GM12873 (cell line): ENCODE results near the gene ADGRV1.

Source experiments
- TF ChIP-seq, protein P1 (sequence below): IDR thresholded peaks from 2 replicates; pipeline ENCODE4 v1.5.1; 2012; ENCODE audit warnings: low read depth, mild to moderate bottlenecking, moderate library complexity, low read length, control low read depth; ENCODE audit not compliant: insufficient read depth; ENCODE audit errors: missing control alignments

ADGRV1 gene

DNA sequence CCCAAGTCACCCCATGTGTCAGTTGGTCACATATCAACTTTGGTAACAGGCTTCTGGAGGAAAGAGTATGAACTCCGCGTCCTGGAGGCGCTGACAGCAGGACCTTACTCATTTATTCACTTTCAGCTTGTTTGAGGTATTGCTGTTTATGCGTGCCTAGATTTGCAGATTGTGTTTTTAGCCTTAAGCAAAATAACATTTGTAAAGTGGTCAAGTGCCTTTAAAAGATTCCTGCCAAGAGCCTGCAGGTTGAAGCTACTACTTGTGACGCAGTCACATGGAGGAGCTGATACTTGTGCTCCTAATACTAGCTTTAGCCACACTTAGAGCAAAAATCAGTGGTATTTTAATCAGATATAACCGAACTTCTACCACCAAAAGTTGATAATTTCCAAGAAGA is 351.3 kb downstream of the ADGRV1 start:
- TF ChIP-seq, protein P1, sequence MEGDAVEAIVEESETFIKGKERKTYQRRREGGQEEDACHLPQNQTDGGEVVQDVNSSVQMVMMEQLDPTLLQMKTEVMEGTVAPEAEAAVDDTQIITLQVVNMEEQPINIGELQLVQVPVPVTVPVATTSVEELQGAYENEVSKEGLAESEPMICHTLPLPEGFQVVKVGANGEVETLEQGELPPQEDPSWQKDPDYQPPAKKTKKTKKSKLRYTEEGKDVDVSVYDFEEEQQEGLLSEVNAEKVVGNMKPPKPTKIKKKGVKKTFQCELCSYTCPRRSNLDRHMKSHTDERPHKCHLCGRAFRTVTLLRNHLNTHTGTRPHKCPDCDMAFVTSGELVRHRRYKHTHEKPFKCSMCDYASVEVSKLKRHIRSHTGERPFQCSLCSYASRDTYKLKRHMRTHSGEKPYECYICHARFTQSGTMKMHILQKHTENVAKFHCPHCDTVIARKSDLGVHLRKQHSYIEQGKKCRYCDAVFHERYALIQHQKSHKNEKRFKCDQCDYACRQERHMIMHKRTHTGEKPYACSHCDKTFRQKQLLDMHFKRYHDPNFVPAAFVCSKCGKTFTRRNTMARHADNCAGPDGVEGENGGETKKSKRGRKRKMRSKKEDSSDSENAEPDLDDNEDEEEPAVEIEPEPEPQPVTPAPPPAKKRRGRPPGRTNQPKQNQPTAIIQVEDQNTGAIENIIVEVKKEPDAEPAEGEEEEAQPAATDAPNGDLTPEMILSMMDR: no peak

DNA sequence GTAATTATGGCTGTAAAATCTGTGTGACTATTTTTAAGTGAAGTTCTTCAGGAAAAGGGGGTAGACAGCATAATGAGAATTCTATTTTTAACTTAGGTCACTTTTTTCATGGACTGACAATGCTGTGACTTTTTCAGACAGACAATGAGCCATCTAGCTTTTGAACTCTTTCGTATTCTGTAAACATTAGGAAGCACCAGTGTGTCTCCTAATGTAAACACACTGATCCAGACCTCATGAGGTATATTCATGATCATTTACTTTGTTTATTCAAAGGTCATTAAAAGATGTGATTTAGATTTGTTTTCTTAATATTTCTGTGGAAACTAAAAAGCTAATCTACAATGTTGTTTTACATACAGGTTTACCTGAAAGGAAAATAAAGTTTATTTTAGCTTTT is 352.6 kb downstream of the ADGRV1 start:
- TF ChIP-seq, protein P1: no peak

GRCh38 chr5:90912476-90912875 is 353.9 kb downstream of the ADGRV1 start:
- TF ChIP-seq, protein P1: no peak

GRCh38 chr5:90915393-90915792 is 356.8 kb downstream of the ADGRV1 start:
- TF ChIP-seq, protein P1: no peak

- TF ChIP-seq, protein P1: no peak
Observed at GRCh38 chr5:90916947-90917800, 358.6 kb downstream of the ADGRV1 start.

DNA sequence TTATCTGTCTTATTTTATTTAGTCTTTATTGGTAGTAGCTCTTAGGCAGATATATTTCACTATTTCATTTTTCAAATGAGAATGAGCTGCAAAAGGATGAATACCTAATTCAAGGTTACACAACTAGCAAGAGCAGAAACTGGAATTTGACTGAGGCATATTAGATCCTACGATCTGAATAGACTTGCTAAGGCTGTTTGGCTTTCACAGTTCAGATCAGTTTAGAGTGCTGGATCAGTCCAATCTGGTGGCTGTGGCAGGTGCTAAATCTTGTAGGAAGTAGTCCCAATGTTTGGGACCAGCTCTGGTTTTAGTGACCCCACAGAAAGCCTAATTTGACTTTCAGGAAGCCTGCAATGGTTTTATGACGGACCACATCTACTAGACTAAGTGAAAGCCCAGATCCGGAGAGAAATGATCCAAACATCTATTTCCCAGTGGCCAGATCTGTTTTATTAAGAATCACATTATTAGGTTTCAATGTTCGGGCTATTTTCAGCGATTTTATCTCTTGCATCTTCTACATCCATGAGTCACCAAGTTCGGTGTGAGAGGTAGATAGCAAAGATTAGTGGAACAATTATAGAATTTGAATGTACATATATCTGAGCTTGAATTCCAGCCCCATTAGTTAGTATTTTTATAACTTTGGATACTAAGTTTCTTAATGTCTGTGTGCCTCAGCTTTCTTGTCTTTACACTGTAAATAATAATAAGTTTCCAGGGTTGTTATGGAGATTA is 359.5 kb downstream of the ADGRV1 start:
- TF ChIP-seq, protein P1: no peak

DNA sequence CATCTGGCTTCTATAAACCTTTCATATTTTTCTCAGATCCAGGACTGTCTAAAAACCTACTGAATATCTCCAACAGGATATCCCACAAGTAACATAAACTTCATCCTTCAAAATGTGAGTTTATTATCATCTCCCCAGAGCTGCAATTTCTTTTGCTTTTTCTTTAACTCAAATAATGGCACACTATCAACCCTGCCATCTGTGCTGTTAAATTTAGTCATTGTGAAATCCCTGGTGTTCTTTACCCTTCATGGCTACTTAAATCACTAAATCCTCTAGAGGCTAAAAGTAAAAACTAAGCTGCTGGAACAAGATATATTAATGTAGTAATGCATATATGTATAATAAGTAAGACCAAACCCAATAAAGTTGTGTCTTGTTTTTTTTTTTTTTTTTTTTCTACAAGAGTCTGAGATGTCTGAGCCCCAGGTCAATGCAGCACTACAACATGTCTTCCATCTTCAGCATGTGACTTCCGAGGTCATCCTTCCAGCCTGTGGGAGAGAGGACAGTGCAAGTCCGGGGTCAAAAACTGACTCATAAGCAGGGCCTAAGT is 362.9 kb downstream of the ADGRV1 start:
- TF ChIP-seq, protein P1: no peak
